ENCODE data around the gene RELA.
"Not testable (repeated sequence)": the region's sequence is repeated elsewhere in the genome, so short reads cannot be mapped to it uniquely, and the experiment has no call there.

Gene RELA

DNA sequence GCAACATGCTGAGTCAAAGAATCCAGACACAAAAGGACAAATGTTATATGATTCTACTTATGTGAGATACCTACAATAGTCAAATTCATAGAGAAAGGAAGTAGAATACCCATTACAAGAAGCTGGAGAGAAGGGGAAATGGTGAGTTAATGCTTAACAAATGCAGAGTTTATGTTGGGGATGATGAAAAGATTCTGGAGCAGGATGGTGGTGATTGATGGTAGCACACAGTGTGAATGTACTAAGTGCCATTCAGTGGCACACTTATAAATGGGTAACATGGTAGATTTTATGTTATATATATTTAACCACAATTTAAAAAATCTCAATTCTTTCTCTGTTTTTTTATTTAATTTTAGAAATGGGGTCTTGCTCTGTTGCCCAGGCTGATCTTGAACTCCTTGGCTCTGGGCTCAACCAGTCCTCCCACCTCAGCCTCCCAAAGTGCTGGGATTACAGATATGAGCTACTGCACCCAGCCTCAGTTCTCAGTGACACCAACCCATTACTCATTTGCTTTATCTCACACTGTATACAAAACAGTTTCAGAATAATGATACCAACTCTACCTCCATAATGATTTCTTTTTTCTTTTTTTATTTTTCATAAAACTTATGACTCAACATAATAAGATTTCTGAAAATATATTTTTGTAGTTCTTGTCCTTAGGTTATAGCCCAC, 9.6 kb upstream of the RELA start:
- DNase-seq (ENCODE audit: low read depth in 2 of 2) = no peak

DNA sequence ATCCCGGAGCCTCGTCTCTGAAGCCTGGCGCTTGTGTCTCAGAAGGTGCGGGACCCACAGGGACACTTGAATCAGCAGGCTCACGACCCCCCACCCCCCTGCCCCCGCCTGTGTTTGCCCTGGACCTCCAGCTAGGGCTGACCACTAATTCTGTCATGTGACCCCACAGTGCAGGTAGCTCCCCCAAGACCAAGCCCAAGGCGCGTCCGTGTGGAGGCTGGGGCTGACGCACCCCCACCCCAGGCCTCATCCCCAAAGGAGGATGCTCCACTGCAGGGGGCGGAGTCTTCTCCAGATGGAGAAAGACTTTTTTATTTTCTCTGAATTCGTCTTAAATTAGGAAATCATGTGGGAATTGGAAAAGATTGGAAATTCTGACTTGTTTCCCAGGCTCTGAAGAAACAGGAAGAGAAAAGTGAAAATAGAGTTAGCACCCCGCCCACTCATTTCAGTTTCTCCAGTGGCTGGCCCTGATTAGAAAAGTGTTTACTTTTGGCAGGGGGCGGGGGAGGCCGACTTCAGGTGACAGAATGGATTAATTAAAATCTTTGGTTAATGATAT, 1.0 kb upstream of the RELA start:
- DNase-seq (ENCODE audit: low read depth in 2 of 2) = peak in 1 of 2 donors; percentile 49

DNA sequence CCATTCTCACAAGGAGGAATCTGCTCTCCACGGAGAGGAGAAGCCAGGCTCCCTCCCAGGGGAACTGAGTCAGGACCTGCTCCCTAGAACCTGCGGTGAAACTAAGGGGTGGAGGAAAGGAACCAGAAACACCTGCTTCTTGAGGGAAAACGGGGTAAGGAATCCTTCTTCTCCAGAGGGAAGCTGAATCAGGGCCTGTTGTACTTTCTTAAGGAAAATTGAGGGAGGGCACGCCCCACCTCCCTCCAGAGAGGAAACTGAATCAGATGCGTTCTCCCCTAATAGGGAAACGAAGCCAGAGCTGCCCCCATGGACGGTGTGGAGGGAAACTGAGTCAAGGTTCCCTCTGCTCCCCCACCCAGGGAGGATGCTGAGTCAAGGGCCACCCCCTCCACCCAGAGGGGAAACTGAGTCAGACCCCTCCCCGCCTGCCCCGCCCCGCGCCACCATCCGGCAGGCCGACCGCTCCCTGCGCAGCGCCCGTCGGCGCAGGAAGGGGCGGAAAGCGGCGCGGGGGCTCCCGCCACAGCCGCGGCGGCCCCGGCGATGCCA, 393 bp downstream of the RELA start:
- no peak for DNase-seq (ENCODE audit: low read depth in 2 of 2)

GRCh38 chr11:65661599-65662246, 993 bp downstream of the RELA start:
- no peak for DNase-seq (ENCODE audit: low read depth in 2 of 2)

DNA sequence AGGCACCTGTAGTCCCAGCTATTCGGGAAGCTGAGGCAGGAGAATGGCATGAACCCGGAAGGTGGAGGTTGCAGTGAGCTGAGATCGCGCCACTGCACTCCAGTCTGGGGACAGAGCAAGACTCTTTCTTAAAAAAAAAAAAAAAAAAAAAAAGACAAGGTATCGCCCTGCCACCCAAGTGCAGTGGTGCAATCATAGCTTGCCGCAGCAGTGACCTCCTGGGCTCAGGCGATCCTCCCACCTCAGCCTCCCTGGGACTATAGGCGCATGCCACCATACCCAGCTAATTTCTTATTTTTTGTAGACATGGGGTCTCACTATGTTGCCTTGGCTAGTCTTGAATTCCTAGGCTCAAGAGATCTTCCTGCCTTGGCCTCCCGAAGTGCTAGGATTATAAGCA, 1.8 kb downstream of the RELA start:
- DNase-seq (ENCODE audit: low read depth in 2 of 2) = not testable (repeated sequence)

DNA sequence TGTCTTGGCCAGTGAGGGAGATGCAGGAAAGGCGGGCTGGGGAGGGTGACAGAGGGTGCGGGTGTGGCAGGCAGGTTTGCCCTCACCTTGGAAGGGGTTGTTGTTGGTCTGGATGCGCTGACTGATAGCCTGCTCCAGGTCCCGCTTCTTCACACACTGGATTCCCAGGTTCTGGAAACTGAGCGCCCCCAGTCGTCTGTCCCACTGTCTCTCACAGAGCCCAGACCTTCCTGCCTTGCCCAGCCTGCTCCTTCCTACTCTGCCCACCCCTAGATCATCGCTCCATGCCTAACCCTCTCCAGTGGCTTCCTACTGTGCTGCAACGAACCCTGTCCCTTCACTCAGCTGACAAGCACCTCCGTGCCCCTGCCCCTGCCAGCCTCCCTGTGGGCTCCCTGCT, 2.7 kb downstream of the RELA start:
- no peak for DNase-seq (ENCODE audit: low read depth in 2 of 2)

DNA sequence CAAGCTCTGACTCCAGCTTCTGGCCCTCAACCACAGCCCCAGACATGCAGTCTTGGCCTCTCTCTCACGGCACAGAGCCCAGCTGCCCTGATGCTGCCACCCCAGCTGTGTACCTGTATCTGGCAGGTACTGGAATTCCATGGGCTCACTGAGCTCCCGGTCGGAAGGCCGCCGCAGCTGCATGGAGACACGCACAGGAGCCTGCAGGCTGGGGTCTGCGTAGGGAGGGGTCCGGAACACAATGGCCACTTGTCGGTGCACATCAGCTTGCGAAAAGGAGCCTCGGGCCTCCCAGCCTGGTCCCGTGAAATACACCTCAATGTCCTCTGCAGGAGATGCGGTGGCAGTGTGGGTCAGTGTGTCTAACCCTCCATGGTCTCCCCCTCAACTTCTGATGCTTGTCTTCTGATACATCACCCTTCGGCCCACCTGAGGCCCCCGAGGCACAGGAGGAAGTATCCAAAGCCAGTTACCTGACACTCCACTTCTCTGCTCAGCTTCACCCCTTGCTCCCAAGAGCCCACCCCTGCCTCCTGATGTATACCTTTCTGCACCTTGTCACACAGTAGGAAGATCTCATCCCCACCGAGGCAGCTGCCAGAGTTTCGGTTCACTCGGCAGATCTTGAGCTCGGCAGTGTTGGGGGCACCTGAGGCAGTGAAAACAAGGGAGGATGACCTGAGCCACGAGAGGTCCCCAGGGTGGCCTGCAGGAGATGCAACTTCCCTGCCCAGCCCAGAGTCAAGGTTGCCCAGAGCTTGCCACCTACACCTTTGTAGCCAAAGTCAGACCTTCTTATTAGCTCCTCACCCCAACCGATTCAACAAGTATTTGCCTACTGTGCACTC, 4.3 kb downstream of the RELA start:
- DNase-seq (ENCODE audit: low read depth in 2 of 2) = no peak

DNA sequence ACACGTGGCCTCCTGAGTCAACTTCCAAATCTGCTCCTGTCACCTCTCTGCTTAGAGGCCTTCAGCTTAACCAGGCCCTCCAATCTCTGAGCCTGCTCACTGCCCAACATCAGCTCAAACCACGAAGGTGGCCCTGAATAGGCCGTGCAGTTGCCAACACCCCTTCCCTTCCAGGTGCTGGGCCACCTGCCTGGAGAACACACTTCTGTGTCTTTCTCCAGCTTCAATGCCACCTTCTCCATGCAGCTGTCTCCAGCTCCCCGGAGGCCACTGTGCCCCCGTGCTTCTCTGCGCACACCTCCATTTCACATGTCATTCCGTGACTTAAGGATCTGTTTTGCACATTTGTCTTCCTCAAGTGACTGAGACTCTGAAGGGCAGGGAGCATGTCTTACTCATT, 5.3 kb downstream of the RELA start:
- DNase-seq (ENCODE audit: low read depth in 2 of 2) = no peak

DNA sequence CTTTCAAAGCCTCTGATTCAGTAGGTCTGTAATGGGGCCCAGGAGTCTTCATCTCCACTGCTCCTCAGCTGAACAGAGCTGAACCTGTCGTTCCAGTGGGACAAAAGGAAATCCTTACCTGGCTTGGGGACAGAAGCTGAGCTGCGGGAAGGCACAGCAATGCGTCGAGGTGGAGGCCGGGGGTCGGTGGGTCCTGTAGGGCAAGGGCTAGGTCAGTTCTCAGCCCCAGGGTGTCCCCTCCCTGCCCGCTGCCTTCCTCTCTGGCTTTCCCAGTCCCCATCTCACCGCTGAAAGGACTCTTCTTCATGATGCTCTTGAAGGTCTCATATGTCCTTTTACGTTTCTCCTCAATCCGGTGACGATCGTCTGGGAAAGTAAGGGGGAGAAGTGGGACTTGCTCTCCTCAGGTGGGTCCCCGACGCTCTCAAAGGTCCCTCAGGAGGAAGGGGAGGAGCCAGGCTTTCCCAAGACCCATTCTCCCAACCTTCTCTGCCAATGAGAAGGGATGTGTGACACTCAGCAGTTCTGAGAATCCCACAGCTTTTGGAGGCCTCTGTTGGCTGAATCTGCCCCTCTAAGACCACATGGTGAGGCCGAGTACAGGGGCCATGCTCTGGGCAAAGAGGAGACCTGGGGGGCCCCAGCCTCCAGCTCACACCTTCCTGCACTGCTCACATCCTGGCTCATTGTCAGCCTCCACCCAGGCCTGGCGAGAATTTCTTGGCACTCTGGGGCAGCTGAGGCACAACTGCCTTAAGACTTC, 7.0 kb downstream of the RELA start:
- no peak for DNase-seq (ENCODE audit: low read depth in 2 of 2)

DNA sequence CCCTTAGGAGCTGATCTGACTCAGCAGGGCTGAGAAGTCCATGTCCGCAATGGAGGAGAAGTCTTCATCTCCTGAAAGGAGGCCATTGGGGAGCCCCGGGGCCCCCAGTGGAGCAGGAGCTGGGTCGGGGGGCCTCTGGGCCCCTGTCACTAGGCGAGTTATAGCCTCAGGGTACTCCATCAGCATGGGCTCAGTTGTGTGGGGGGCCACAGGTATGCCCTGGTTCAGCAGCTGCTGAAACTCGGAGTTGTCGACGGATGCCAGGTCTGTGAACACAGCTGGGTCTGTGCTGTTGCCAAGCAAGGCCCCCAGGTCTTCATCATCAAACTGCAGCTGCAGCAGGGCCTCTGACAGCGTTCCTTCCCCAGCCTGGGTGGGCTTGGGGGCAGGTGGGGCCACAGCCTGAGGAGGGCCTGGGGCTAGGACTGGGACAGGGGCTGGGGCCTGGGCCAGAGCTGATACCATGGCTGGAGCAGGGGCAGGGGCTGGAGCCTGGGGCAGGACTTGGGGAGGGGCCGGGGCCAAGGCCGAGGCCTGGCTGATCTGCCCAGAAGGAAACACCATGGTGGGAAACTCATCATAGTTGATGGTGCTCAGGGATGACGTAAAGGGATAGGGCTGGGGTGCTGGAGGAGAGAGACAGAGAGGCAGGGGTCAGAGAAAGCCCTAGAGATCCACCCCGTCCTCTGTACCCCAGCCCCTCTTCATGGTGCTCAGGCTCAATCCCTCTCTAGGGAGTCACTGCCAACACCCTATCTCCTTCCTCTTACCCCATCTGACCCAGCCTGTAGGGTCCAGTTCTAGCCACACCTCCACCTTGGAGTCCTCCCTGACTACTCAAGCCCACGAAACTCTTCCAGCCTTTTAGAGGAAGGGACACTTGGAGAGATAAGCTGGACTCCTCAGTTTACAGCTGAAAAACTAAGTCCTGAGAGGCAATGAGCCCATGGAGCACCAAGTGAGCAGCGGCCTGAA, 8.1 kb downstream of the RELA start:
- no peak for DNase-seq (ENCODE audit: low read depth in 2 of 2)

- DNase-seq (ENCODE audit: low read depth in 2 of 2) = no peak
These were observed 9.2 kb downstream of the RELA start for GRCh38 chr11:65653229-65654225.

GRCh38 chr11:65652511-65653228, 10.0 kb downstream of the RELA start:
- DNase-seq (ENCODE audit: low read depth in 2 of 2) = peak; percentile 94 to 95

GRCh38 chr11:65651589-65652510, 10.9 kb downstream of the RELA start:
- DNase-seq (ENCODE audit: low read depth in 2 of 2) = no peak

- no peak for DNase-seq (ENCODE audit: low read depth in 2 of 2)
These were observed 11.5 kb downstream of the RELA start for GRCh38 chr11:65651339-65651588.

GRCh38 chr11:65650547-65651338, 12.0 kb downstream of the RELA start:
- no peak for DNase-seq (ENCODE audit: low read depth in 2 of 2)

GRCh38 chr11:65649656-65650546, 12.8 kb downstream of the RELA start:
- no peak for DNase-seq (ENCODE audit: low read depth in 2 of 2)
